ENCODE results near the gene ALG11. TPM values are rescaled to one million over a fixed set of nuclear protein-coding genes. Genes with fewer than 3 reads are reported as not detected.
"Not testable (repeated sequence)": the region's sequence is repeated elsewhere in the genome, so short reads cannot be mapped to it uniquely, and the experiment has no call there.

Gene ALG11
- total and polyA plus RNA-seq, 9 donors: 5.9 to 36.2 (median 26.9) TPM

DNA sequence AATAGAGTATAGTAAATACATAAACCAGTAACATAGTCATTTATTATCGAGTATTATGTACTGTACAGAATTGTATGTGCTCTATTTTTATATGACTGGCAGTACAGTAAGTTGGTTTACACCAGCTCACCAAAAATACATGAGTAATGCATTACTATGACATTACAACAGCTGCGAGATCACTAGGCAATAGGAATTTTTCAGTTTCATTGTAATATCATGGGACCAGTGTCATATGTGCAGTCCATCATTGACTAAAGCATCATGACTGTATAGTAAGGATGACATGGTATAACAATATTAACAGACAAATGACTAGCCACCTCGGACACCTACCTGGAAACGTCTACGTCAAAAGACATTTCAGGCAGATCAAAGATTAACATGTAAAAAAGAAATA is 34.6 kb upstream of the ALG11 start:
- Histone ChIP-seq H3K4me3 (no peak overlapping the region), H3K9me3 (no peaks in the 10 kb centered on the region), H3K27ac (no peak overlapping the region), H3K4me1 (ENCODE audit: insufficient read depth) (peaks cover 2% of the 10 kb centered on the region), H3K27me3 (no peaks in the 10 kb centered on the region), H3K36me3 (no peaks in the 10 kb centered on the region)
- TF ChIP-seq, protein P1, sequence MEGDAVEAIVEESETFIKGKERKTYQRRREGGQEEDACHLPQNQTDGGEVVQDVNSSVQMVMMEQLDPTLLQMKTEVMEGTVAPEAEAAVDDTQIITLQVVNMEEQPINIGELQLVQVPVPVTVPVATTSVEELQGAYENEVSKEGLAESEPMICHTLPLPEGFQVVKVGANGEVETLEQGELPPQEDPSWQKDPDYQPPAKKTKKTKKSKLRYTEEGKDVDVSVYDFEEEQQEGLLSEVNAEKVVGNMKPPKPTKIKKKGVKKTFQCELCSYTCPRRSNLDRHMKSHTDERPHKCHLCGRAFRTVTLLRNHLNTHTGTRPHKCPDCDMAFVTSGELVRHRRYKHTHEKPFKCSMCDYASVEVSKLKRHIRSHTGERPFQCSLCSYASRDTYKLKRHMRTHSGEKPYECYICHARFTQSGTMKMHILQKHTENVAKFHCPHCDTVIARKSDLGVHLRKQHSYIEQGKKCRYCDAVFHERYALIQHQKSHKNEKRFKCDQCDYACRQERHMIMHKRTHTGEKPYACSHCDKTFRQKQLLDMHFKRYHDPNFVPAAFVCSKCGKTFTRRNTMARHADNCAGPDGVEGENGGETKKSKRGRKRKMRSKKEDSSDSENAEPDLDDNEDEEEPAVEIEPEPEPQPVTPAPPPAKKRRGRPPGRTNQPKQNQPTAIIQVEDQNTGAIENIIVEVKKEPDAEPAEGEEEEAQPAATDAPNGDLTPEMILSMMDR (IDR thresholded peaks at IDR 0.05): no peak
- TF ChIP-seq POLR2A (IDR thresholded peaks at IDR 0.05): no peak
- no peak for TF ChIP-seq EP300 (IDR thresholded peaks at IDR 0.05)
- DNase-seq: no peak
- intact Hi-C loops (cut with DNase I): no loop called here
- WGBS, 3 donors: 94 to 97% (median 95%) methylated on average over 5 of the region's 5 CpGs

DNA sequence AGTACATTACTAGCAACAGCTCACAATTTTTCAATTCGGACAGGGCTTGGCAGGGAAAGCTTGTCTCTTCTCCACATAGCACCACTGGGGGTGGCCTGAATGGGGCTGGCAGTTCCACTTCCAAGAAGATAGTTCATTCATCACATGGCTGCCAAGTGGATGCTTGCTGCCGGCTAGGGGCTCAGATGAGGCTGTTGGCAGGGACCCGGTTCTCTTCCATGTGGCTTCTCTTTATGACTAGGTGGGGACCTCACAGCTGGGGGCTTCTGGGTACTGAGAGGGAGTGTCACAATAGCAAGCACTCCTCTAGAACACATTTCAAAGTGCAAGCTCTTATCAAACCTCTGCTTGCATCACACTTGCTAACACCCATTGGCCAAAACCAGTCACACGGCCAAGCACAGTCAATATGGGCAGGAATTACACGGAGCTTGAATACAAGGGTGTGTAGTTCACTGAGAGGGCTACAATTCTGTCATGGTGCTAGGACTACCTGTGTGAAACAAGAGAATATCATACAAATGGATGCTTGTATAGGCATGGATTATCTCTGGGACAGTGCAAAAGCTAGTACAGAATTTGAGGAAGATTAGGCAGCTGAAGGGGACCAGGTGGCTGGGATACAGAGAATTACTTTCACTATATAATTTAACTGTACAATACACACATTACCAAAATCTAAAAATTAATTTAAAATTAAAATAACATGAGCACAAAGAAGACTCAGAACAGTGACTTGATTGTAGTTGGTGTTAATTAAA is 33.2 kb upstream of the ALG11 start:
- Histone ChIP-seq H3K27ac (no peak overlapping the region), H3K4me3 (no peak overlapping the region), H3K27me3 (no peaks in the 10 kb centered on the region), H3K36me3 (no peaks in the 10 kb centered on the region), H3K9me3 (no peaks in the 10 kb centered on the region), H3K4me1 (ENCODE audit: insufficient read depth) (peaks cover 2% of the 10 kb centered on the region)
- TF ChIP-seq POLR2A (IDR thresholded peaks at IDR 0.05) (no peak), EP300 (IDR thresholded peaks at IDR 0.05) (no peak)
- TF ChIP-seq, protein P1 (IDR thresholded peaks at IDR 0.05): no peak
- no peak for DNase-seq
- intact Hi-C loops (cut with DNase I): no loop called here
- 47 to 80% (median 52%) methylated on average over 5 of the region's 5 CpGs for WGBS, 3 donors

DNA sequence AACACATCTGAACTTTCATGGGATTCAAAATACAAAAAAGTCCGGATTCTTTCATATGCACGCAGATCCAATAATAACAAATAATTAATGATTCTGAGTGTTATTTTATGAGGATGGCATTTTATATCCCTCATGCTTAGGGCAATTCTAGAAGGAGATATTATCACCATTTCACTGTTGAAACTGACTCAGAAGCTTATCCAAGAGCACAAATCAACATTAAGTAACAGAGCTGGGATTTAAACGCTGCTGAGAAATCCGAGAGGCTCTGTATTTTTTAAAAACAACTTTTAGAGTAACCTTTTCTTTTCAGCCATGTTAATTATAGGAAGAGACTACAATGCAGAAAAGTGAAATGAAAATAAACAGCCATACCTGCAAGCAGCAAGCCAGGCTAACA is 31.3 kb upstream of the ALG11 start:
- Histone ChIP-seq H3K9me3 (no peaks in the 10 kb centered on the region), H3K27me3 (no peaks in the 10 kb centered on the region), H3K27ac (no peak overlapping the region), H3K36me3 (no peaks in the 10 kb centered on the region), H3K4me3 (no peak overlapping the region), H3K4me1 (ENCODE audit: insufficient read depth) (peaks cover 2% of the 10 kb centered on the region)
- intact Hi-C loops (cut with DNase I): no loop called here
- TF ChIP-seq, protein P1 (IDR thresholded peaks at IDR 0.05): no peak
- TF ChIP-seq EP300 (IDR thresholded peaks at IDR 0.05) (no peak), POLR2A (IDR thresholded peaks at IDR 0.05) (no peak)
- 55 to 61% (median 60%) methylated on average over 4 of the region's 4 CpGs for WGBS, 3 donors
- DNase-seq: no peak

DNA sequence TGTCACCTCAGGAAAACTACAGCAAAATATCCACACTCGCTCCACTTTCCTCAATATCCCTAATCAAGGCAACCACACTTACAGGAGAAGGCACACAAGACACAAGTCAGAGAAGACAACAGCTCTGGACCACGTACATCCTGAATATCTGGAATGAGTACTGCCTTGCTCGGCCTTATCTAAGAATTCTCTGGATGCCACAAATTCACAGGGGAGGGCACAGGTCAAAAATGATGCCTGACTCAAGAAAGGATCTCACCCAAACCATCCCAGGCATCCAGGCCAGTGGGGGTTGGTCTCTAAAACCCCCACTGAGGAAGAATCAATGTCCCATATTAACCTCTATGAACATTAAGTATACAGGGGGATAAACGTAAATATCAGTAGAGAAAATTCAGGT is 30.8 kb upstream of the ALG11 start:
- Histone ChIP-seq H3K36me3 (no peaks in the 10 kb centered on the region), H3K9me3 (no peaks in the 10 kb centered on the region), H3K27me3 (no peaks in the 10 kb centered on the region), H3K4me3 (no peak overlapping the region), H3K27ac (no peak overlapping the region), H3K4me1 (ENCODE audit: insufficient read depth) (peaks cover 2% of the 10 kb centered on the region)
- 57 to 68% (median 64%) methylated on average over 4 of the region's 4 CpGs for WGBS, 3 donors
- TF ChIP-seq POLR2A (IDR thresholded peaks at IDR 0.05): no peak
- no peak for TF ChIP-seq EP300 (IDR thresholded peaks at IDR 0.05)
- TF ChIP-seq, protein P1 (IDR thresholded peaks at IDR 0.05): no peak
- no peak for DNase-seq
- intact Hi-C loops (cut with DNase I): no loop called here

DNA sequence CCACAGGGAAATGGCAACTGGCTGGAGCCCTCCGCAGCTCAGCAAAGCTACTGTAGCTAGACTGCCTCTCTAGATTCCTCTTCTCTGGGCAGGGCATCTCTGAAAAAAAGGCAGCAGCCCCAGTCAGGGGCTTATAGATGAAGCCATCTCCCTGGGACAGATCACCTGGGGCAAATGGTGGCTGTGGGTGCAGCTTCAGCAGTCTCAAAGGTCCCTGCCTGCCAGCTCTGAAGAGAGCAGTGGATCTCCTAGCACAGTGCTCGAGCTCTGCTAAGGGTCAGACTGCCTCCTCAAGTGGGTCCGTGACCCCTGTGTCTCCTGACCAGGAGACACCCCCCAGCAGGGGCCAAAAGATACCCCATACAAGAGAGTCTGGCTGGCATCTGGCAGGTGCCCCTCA is 28.9 kb upstream of the ALG11 start:
- WGBS, 3 donors: 87 to 96% (median 94%) methylated on average over 3 of the region's 3 CpGs
- H3K4me3 ChIP-seq; H3K27ac ChIP-seq; H3K36me3 ChIP-seq; H3K27me3 ChIP-seq; H3K9me3 ChIP-seq; intact Hi-C loops (cut with DNase I); DNase-seq; H3K4me1 ChIP-seq (ENCODE audit: insufficient read depth): not testable (repeated sequence)

DNA sequence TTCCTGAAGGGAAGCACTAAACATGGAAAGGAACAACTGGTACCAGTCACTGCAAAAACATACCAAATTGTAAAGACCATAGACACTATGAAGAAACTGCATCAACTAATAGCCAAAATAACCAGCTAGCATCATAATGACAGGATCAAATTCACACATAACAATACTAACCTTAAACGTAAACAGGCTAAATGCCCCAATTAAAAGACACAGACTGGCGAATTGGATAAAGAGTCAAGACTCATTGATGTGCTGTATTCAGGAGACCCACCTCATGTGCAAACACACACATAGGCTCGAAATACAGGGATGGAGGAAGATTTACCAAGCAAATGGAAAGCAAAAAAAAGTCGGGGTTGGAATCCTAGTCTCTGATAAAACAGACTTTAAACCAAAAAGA is 27.3 kb upstream of the ALG11 start:
- H3K27me3 ChIP-seq; H3K9me3 ChIP-seq; H3K27ac ChIP-seq; DNase-seq; H3K4me3 ChIP-seq; intact Hi-C loops (cut with DNase I); H3K4me1 ChIP-seq (ENCODE audit: insufficient read depth); H3K36me3 ChIP-seq: not testable (repeated sequence)
- 90 to 92% (median 92%) methylated on average over 4 of the region's 4 CpGs for WGBS, 3 donors

All from ovary (tissue), 9 donors.